ENCODE data around the gene SDHAF3.
"Not testable (repeated sequence)": the region's sequence is repeated elsewhere in the genome, so short reads cannot be mapped to it uniquely, and the experiment has no call there.

The SDHAF3 gene

GRCh38 chr7:97117372-97118188, at the start of gene SDHAF3:
SDHAF3 (plus strand) TSS chr7:97117698; CDS start chr7:97117724, 26 bp downstream.
- intact Hi-C loops (cut with DNase I), result loop anchor here (10.0 kb wide), 1 partner anchor 727 kb away; no protein-coding TSS in a partner anchor
- DNase-seq, result peak; percentile 88 to 98 (median 96)

- DNase-seq; intact Hi-C loops (cut with DNase I): not testable (repeated sequence)
These were observed 45.5 kb upstream of the SDHAF3 start for GRCh38 chr7:97072025-97072424.

GRCh38 chr7:97075928-97076327, 41.6 kb upstream of the SDHAF3 start:
- DNase-seq, result no peak
- intact Hi-C loops (cut with DNase I), result no loop called here

GRCh38 chr7:97078023-97078969, 39.2 kb upstream of the SDHAF3 start:
- intact Hi-C loops (cut with DNase I), result no loop called here
- DNase-seq, result no peak

- DNase-seq, result no peak
- intact Hi-C loops (cut with DNase I), result no loop called here
These were observed 38.2 kb upstream of the SDHAF3 start for GRCh38 chr7:97079300-97079699.

GRCh38 chr7:97081521-97082300, 35.8 kb upstream of the SDHAF3 start:
- intact Hi-C loops (cut with DNase I), result no loop called here
- no peak for DNase-seq

- intact Hi-C loops (cut with DNase I), result no loop called here
- no peak for DNase-seq
These were observed 29.1 kb upstream of the SDHAF3 start for GRCh38 chr7:97088364-97088763.

GRCh38 chr7:97089771-97090170, 27.7 kb upstream of the SDHAF3 start:
- DNase-seq, result no peak
- intact Hi-C loops (cut with DNase I), result no loop called here

- intact Hi-C loops (cut with DNase I), result no loop called here
- no peak for DNase-seq
These were observed 26.6 kb upstream of the SDHAF3 start for GRCh38 chr7:97090761-97091353.

GRCh38 chr7:97094284-97094930, 23.1 kb upstream of the SDHAF3 start:
- intact Hi-C loops (cut with DNase I), result no loop called here
- DNase-seq, result peak in 1 of 42 donors; percentile 15

GRCh38 chr7:97096037-97096436, 21.5 kb upstream of the SDHAF3 start:
- DNase-seq, result no peak
- intact Hi-C loops (cut with DNase I), result no loop called here

- no peak for DNase-seq
- intact Hi-C loops (cut with DNase I), result no loop called here
These were observed 20.8 kb upstream of the SDHAF3 start for GRCh38 chr7:97096661-97097060.

- peak; percentile 52 to 93 (median 85) for DNase-seq
These were observed 12.7 kb upstream of the SDHAF3 start for GRCh38 chr7:97104719-97105238.

GRCh38 chr7:97107192-97107800, 10.2 kb upstream of the SDHAF3 start:
- intact Hi-C loops (cut with DNase I), result no loop called here
- no peak for DNase-seq

More at GRCh38 chr7:97104719-97105238, 12.7 kb upstream of the SDHAF3 start:
- intact Hi-C loops (cut with DNase I), result no loop called here

- intact Hi-C loops (cut with DNase I), result loop anchor here (10.0 kb wide), 1 partner anchor 728 kb away; no protein-coding TSS in a partner anchor
- peak in 2 of 42 donors; percentile 6 to 9 for DNase-seq
These were observed 1.2 kb upstream of the SDHAF3 start for GRCh38 chr7:97116308-97116707.

- DNase-seq, result peak in 2 of 42 donors; percentile 3 to 23
These were observed 495 bp upstream of the SDHAF3 start for GRCh38 chr7:97117035-97117371.

GRCh38 chr7:97118306-97118917, 914 bp downstream of the SDHAF3 start:
- intact Hi-C loops (cut with DNase I), result loop anchor here (10.0 kb wide), 1 partner anchor 726 kb away; no protein-coding TSS in a partner anchor

More at GRCh38 chr7:97117035-97117371, 495 bp upstream of the SDHAF3 start:
- intact Hi-C loops (cut with DNase I), result loop anchor here (10.0 kb wide), 1 partner anchor 728 kb away; no protein-coding TSS in a partner anchor

More at GRCh38 chr7:97118306-97118917, 914 bp downstream of the SDHAF3 start:
- no peak for DNase-seq
